ENCODE data around the gene SAE1.

The SAE1 gene

DNA sequence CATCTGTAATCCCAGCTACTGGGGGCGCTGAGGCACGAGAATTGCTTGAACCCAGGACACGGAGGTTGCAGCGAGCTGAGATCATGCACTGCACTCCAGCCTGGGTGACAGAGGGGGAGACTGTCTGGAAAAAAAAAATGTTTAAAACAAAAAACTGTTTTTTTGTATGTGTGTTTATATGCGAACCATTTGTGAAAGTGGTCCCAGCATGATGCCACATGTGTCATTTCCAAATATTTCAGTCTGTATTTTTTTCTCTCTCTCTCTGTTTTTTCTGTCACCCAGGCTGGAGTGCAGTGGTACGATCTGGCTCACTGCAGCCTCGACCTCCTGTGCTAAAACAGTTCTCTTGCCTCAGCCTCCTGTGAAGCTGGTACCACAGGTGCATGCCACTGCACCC is 37.4 kb downstream of the SAE1 start:
- no peak for DNase-seq

DNA sequence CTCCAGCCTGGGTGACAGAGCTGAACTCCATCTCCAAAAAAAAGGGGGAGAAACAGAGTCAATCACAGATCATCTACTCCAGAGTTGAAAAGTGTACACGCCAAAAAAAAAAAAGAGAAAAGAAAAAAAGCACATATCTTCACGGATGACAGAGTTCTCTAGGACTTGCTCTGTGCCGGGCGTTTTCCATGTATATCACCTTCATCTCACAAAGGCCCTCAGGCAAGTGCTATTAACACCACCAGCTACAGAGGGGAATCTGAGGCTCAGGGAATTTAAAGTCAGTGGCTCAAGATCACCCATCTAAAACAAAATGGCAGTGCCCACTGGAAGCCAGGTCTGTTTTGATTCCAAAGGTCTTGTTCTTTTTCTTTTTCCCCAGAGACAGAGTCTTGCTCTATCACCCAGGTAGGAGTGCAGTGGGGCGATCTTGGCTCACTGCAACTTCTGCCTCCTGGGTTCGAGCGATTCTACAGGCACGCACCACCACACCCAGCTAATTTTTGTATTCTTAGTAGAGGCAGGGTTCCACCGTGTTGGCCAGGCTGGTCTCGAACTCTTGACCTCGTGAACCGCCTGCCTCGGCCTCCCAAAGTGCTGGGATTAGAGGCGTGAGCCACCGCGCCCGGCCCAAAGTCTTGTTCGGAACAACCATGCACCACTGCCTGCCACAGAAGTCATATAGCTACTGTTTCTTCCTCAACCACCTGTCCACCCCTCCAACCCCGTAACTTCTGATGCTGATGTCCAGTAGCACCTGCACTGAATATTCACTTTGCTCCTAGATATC is 42.2 kb downstream of the SAE1 start:
- no peak for DNase-seq

DNA sequence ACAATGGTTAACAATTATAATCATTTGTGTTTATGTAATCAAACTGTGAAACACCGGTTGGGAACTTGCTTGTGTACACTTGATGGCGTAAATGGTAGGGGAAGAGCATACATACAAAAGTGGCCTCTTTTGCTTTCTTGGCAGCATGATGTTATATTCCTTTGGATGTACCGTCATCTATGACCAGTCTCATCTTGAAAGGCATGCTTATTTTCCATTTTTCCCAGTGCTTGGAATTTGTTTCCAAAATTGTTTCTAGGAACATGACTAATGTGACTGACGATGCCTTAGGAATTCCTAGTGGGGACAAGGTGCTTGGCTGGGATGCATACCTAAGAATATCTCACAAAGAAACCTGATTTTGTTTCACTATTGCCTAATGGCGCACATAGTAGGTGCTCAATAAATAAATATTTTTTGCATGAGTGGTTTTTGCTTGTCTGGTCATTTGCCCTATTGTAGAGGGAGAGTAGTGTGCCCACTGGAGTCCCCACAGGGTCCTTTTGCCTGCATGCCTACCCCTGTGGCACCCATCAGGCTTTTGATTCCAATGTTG is 45.5 kb downstream of the SAE1 start:
- no peak for DNase-seq

DNA sequence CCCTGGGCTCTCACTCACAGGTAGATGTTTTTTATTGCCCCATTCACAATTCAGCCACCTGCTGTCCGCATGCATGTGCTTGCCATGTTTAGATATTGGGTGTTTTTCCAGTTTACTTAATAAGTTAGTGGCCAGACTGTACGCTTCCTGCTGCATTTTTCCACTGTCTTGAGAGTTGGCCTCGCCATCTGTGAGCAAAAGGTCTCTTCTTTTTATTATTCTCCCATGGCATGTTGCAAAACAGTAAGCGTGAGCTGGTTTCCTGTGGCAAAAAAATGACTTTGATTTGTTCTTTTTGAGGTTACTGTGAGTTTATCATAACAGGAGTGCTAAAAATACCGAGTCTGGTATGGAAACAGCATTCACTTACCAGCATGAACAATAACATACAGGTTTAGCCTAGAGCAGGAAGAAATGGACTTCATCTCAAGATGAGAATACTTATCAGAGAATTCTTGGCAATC is 46.0 kb downstream of the SAE1 start:
- DNase-seq, result no peak

DNA sequence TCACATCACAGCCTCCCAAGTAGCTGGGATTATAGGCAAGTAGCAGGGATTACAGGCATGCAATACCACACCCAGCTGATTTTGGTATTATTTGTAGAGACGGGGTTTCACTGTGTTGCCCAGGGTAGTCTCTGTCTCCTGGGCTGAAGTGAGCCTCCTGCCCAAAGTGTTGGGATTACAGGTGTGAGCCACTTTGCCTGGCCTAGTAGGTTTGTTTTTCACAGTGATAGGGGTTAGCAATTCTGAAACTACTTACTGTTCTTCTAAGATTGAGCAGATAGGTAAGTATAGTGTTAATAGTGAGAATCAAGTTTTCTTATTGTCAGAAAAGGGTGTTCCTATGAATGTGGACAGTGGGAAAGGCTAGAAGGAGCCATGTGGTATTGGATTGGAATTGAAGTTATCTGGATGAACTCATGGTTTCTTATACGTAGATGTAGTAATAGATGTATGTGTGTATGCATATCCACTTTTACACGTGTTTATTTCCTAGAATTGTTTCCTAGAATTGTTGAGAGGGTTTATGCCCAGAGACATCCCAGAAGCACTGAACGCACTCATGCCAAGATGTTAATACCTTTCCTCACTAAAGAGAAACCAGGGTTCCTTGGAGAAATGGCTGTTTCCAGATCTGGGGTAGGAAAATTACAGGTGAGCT is 49.1 kb downstream of the SAE1 start:
- DNase-seq, result no peak

DNA sequence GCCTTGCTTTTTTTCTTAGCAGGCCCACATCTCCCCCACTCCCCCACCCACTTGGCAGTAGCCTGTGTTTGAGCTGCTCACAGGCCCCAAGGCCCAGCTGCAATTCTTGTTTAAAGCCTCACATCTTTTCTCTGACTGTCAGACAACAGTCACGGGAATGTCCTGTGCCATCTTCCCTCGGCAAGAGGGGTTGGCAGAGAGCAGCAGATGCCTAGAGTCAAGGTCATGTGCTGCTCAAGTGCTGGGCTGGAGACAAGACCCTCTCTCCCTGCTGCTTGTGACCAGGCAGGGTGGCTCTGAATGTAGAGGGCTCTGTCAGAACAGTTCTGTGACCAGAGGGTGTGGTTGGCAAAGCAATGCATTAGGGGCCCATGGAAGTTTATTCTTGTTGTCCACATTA is 53.0 kb downstream of the SAE1 start:
- DNase-seq, result no peak

DNA sequence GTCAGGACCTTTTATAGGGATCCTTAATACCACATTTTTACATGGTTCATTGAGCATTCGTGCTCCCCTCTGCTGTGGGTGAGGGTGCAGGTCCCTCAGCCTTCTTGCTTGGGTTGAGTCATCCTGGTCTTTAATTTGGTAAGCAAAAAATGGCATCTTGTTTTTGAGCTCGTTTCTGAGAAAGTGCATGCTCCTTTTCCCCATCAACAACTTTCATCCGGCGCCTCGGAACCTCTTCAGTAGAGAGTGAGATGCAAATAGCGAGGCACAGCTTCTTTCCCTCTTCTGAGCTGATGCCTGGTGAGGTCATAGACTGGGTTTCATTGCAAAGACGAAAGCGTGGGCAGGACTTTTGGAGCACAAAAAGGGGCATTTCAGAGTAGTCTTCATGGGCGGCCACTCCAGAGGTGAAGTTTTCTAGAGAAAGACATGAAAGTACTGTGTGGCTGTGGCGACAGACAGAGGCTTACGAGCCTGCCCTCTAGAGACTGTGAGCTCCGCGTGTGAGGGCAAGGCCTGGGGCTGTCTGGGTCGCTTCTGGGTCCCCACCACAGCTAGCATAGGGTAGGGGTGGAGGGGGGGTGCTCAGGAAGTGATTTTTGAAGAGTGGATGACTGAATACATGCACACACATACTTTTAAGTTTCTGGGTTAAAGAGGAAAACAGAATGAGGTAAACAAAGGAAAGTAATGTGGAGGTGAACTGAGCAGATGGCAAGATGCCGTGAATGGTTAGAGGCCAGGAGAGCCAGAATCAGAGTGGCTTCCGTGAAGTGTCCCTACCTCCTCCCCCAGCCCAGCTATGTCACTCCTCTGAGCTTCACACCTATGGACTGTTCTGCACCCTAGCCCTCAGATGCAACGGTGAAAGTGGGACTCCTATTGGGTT is 56.1 kb downstream of the SAE1 start:
- DNase-seq, result no peak

DNA sequence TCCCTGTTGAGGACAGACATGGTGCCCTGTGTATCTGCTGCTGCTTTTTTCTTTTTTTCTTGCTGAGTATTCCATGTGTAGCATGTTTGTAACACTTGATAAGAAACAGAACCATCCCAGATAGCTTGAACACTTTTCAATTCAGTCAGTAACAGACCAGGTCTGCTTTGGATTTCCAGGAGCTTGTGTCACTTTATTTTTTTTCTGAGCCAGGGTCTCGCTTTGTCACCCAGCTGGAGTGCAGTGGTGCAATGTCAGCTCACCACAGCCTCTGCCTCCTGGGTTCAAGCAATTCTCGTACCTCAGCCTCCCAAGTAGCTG is 56.7 kb downstream of the SAE1 start:
- no peak for DNase-seq

DNA sequence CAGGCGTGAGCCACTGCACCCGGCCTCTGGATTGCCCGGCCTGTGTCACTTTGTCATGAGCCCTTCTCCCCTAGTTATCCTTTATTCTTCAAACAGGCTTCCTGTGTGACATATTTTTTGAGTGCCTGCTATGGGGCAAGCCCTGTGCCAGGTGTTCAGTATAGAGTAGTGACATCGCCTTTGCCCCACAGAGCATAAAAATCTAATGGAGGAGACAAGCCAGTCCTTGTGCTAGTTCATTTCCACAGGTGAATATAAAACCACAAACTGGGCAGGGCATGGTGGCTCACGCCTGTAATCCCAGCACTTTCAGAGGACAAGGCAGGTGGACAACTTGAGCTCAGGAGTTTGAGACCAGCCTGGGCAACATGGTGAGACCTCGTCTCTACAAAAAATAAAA is 57.2 kb downstream of the SAE1 start:
- no peak for DNase-seq

DNA sequence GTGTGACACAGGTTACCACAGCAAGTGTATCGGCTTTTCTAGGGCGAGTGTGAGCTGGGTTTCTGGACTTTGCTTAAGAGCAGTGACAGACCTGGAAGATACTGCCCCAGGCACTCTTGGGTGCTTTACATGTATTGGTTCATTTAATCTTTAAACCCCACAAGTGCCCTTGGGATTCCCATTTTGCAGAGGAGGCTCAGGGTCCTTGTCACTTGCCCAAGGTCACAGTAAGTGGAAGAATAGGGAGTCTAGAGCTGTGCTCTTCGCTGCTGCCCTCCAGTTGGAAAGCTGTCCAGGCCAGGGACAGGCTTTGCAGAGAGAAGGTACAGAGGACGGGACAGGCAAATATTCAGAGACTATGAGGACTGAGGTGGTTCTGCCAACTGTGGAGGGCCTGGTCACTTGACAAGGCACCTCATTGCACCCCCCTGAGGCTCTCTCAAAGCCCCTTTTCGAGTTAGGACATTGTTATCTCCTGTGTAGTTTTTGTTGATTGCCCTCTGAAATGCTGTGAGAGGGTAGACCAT is 57.9 kb downstream of the SAE1 start:
- no peak for DNase-seq

DNA sequence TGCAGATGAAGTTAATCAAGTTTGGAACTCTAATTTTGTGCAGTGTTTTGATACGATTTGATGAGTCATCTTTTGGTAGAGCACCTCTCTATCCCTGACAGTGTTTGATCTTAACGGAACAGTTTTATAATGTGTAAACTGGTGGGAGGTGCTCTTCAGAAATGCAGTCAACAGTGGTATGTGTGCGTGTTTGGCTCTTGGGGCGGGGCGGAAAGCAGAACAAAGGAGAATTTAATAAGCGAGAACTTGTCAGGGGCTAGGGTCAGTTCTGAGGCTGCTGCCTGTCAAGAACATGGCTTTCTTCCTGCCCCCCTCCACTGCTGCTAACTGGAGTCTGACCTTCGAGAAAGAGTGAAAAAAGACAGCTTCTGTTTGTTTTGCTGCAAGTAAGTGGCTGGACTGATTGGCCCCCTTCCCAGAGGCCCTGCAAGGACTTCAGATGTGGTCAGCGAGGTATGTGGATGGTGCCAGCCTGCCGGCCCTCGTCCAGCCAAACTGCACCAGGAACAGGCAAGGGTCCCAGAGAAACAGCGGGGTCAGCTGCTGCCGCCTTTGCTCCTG is 59.6 kb downstream of the SAE1 start:
- no peak for DNase-seq

DNA sequence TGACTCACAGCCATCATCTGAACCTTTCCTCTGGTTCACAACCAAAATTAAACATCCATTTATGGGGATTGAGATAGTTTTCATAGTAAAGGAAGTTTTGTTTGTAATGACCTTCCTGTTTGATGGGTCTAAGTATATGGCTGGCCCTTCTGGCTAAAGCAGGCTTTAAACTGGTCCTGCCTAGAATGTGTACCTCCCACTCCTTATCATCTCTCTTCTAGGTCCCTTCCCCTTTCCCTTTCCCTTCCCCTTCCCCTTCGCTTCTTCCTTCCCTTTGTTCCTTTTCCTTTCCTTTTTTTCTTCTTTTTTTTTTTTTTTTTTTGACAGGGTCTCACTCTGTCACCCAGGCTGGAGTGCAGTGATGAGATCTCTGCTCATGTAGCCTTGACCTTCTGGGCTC is 64.8 kb downstream of the SAE1 start:
- no peak for DNase-seq

DNA sequence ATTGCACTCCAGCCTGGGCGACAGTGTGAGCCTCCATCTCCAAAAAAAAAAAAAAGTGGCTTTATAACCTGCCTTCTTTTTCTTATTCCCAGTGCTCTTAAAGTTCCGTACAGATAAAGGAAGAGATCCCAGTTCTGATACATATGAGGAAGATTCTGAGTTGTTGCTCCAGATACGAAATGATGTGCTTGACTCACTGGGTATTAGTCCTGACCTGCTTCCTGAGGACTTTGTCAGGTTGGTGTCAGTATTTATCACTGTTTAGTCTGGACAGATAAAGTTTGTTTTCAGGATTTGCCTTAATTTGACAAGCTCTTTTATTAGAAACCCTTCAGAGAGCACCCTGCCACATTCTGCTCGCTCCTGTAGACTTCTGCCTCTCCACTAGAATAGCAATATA is 66.5 kb downstream of the SAE1 start:
- no peak for DNase-seq

DNA sequence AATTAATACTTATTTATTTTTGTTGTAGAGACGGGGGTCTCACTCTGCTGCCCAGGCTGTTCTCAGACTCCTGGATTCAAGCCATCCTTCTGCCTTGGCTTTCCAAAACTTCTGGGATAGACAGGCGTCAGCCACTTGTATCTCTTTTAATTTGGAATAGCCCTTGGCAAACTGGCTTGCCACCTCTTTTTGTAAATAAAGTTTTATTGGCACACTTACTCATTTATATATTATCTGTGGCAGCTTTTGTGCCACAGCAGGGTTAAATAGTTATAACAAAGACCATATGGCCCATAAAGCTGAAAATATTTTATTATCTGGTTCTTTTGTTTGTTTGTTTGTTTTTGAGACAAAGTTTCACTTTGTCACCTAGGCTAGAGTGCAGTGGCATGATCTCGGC is 69.9 kb downstream of the SAE1 start:
- DNase-seq, result no peak

DNA sequence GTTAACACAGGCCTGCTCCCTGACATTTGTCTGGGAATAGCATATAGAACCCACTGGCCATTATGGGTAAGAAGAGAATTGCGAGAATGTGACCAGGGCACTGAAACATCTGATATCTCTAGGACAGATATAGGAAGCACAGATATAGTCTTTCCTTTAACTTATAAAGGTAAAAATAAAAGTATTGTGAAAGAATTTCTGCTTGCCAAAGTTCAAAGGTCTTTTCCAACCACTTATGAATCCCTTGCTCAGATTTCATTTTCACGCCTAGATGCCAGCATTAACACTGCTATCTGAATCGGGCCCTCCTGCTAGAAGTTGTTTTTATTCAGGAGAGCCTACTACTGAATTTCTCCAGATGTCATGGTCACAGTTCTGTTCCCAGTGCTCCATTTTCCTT is 72.6 kb downstream of the SAE1 start:
- DNase-seq, result no peak

DNA sequence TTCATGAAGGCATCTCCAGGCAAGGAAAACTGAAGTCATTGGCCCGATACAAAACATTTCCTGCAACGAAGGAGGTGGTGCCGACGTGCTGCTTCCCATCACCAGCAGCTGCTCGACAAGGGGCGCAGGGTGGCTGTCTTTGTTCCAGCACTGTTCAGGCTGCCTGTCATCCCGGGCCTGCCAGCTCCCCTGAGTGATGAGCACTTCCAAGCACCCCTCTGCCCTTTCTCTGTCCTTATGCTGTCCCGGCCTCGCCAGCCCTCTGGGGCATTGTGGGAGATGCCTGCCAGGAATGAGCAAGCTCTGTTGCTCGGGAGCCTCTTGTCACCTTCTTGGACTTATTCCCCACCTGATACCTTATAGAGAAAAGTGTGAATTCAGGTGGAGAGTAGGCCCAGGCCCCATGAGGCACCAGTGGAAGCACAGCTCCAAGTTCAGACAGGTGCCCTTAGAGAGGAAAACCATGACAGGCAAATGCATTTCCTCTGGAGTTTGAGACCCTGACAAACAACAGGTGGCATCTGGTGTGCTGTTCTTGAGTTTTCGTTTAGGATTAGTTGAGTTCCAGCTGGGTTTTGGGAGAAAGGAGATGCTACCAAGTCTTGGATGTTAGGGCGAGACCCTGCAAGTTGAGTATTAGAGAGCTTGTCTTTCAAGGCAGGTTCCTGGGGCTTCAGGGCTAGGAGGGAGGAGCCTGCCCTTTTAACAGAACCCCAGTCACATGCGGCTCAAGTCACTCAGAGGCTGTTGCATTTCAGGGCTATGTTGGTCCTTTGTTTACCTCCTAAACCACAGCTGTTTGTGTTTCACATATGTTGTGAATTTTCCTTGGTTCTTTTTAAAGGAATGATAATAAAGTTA is 78.9 kb downstream of the SAE1 start:
- DNase-seq, result no peak

DNA sequence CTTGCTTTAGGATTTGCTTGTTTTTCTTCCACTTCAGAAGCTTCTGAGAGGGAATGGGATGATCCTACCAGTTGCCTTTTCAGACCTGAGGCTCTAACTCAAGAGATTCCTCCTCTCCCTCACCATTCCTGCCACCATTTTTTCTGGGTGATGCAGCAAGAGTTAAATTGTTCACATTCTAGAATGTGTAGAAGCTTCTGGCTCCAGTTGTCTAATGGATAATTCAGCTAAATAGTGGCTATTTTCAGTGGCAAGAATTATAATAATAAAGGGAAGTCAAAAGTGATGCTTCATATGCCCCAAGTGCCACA is 79.5 kb downstream of the SAE1 start:
- DNase-seq, result no peak

DNA sequence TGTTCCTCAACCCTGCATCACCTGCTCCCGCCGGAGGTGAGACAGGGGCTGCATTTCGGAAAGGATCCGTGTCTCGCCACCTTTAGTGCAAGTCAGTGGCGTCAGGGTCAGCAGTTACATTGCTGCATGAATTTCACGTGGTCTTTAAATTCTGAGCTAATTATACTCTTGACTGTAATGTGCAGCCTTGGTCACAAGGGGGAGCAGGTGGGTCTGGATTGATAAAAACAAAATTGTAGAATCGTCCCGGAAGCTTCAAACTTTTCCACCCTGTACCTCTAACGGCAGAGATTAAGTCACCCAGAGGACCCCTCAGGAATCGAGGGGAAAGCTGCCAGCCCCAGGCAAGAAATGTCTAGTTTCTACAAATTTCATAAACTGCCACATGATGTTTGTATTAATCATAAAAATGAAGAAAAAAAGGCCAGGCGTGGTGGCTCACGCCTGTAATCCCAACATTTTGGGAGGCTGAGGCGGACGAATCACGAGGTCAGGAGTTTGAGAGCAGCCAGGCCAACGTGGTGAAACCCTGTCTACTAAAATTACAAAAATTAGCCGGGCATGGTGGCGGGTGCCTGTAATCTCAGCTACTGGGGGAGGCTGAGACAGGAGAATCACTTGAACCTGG is 80.2 kb downstream of the SAE1 start:
- DNase-seq, result peak; percentile 62

DNA sequence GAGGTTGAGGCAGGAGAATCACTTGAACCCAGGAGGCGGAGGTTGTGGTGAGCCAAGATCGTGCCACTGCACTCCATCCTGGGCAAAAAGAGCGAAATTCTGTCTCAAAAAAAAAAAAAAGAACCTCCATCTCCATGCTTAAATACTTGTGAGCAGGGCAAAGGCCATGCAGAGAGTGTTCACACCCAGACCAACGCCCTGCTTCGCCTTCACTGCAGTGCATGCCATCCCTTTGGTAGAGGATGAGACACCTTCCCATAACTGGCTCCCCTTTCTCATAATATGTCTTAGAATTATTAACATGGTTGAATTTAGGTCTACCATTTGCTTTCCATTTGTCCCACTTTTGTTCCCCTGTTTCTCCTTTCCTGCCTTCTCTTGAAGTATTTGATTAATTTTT is 84.9 kb downstream of the SAE1 start:
- DNase-seq, result no peak

DNA sequence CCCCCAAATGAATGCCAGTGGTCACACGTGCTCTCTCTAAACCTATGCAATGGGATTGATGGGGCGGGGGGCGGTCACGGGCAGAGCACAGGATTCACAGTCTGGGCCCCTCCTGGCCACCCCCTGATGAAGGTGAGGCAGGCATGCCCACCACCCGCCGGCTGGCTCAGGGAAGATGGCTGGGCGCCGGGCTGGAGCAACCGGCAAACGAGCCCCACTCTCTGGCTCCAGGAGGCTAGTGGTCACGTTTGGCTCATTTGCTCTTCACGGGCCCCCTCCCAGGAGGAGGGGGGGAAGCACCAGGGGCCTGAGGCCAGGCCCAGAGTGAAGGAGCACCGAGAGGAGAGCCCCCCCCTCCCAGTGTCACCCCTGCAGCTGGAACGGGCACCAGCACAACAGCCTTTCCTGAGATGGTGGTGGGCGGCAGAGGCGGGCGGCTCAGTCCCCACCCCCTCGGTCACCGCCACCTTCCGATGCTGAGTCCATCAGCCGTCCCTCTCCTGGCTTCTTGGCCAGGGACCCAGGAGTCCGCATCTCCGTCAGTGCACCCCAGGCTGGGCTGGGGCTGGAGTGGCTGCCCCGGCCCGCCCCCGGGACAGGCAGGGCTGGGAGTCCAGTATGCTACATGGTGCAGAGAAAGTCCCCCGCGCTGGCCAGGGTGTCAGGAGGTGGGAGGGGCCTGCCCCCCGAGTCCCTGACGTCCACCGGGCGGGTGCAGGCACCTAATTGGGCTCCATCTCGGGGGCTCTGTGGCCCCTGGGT is 90.6 kb downstream of the SAE1 start:
- no peak for DNase-seq

DNA sequence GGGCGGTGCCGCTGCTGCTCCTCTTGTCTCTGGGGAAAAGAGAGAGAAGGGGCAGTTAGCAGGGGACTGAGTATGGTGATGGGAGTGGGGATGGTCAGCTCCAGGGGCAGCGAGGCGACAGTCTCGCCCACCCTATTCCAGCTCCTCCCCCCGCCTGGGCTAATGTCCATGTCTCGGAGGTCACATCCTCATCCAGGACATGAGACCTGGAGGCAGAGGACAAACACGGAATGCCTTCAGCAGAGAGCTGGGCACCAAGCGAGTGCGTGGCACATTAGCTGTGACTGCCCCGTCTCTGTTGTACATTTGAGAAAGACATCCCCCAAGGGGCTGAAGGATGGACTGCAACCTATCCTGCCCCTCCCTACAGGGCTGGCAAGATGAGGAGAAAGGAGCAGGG is 91.3 kb downstream of the SAE1 start:
- DNase-seq, result no peak

All from amniotic stem cell (primary cell).